Esophagus squamous epithelium (tissue), 4 donors: ENCODE data around the gene TBCCD1.

Experiments
- CTCF ChIP-seq, 6 experiments: fragments of 450-650 bp in 4 of 6; fragments of 200-600 bp in 2 of 6; sonication (generic) in 2 of 6; IDR thresholded peaks; one replicate each; pipeline ENCODE4 v1.5.1; 2016 to 2019; ENCODE audit warnings: antibody characterized with exemption in 6 of 6, mild to moderate bottlenecking in 4 of 6, moderate library complexity in 4 of 6
- POLR2A ChIP-seq, 4 donors: fragments of 450-650 bp; IDR thresholded peaks; one replicate each; pipeline ENCODE4 v1.6.1; 2017; ENCODE audit warnings: antibody characterized with exemption in 4 of 4, mild to moderate bottlenecking in 4 of 4, moderate library complexity in 3 of 4

GRCh38 chr3:186566772-186567071, 417 bp downstream of the TBCCD1 start:
- TF ChIP-seq CTCF (IDR thresholded peaks at IDR 0.05) = no peak
- TF ChIP-seq POLR2A (IDR thresholded peaks at IDR 0.05) = no peak
